GM18520 (cell line): ENCODE results near the gene UBTF.

Experiments
- ATAC-seq: cut with Tn5 transposase; IDR thresholded peaks from one replicate; pipeline ENCODE4 v1.9.1; 2021; ENCODE audit not compliant: unreplicated experiment

The UBTF gene

GRCh38 chr17:44216173-44216572, 3.3 kb downstream of the UBTF start:
- no peak for ATAC-seq

GRCh38 chr17:44214896-44215295, 4.6 kb downstream of the UBTF start:
- no peak for ATAC-seq

- no peak for ATAC-seq
These were observed 5.3 kb downstream of the UBTF start for GRCh38 chr17:44214230-44214494.

GRCh38 chr17:44213403-44214229, 5.9 kb downstream of the UBTF start:
- no peak for ATAC-seq

- no peak for ATAC-seq
These were observed 6.7 kb downstream of the UBTF start for GRCh38 chr17:44212507-44213402.

GRCh38 chr17:44211281-44212265, 7.9 kb downstream of the UBTF start:
- no peak for ATAC-seq

- ATAC-seq = peak; percentile 70
These were observed 8.9 kb downstream of the UBTF start for GRCh38 chr17:44210342-44211192.

GRCh38 chr17:44209786-44210341, 9.6 kb downstream of the UBTF start:
- ATAC-seq = no peak

- ATAC-seq = no peak
These were observed 11.7 kb downstream of the UBTF start for GRCh38 chr17:44207743-44208142.

- ATAC-seq = no peak
These were observed 12.2 kb downstream of the UBTF start for GRCh38 chr17:44207319-44207718.

GRCh38 chr17:44206825-44207155, 12.7 kb downstream of the UBTF start:
- no peak for ATAC-seq

- no peak for ATAC-seq
These were observed 13.3 kb downstream of the UBTF start for GRCh38 chr17:44205962-44206824.

- ATAC-seq = no peak
These were observed 15.0 kb downstream of the UBTF start for GRCh38 chr17:44204441-44204882.

GRCh38 chr17:44203731-44204440, 15.6 kb downstream of the UBTF start:
- no peak for ATAC-seq

GRCh38 chr17:44202756-44203155, 16.7 kb downstream of the UBTF start:
- ATAC-seq = no peak

- no peak for ATAC-seq
These were observed 18.9 kb downstream of the UBTF start for GRCh38 chr17:44200478-44201155.

- ATAC-seq = peak; percentile 69
These were observed 19.7 kb downstream of the UBTF start, which contains the start of gene ATXN7L3 for GRCh38 chr17:44199553-44200477. ATXN7L3 (minus strand) TSS chr17:44199884; CDS start chr17:44198070, 1,814 bp downstream.
